B cell (primary cell): ENCODE results near the gene GNA14. TPM values are rescaled to one million over a fixed set of nuclear protein-coding genes. Genes with fewer than 3 reads are reported as not detected.
"Not testable (repeated sequence)": the region's sequence is repeated elsewhere in the genome, so short reads cannot be mapped to it uniquely, and the experiment has no call there.

Experiments
- ATAC-seq: fragments of 200-7000 bp; cut with Tn5 transposase; one replicate; pipeline ENCODE4 v1.10.0; 2021; ENCODE audit warnings: low read depth, mild to moderate bottlenecking, moderate number of reproducible peaks, moderate library complexity
- CTCF ChIA-PET: fragments of 350-600 bp; sonication (Branson Sonifier 250); formaldehyde crosslinking; loops from one replicate; lab custom pipeline; 2021; ENCODE audit warnings: antibody characterized with exemption, inconsistent platforms; lab: Charles Lee
- POLR2A ChIA-PET: fragments of 350-600 bp; sonication (Branson Sonifier 250); formaldehyde crosslinking; loops from one replicate; lab custom pipeline; 2021; ENCODE audit warnings: antibody characterized with exemption; lab: Charles Lee
- DNase-seq: peaks from one replicate; pipeline ENCODE4 v3.0.0; 2013
- H2AFZ ChIP-seq: 2 replicates; pipeline ENCODE4 v1.6.1; 2012; ENCODE audit warnings: mild to moderate bottlenecking, low read depth, low read length; ENCODE audit not compliant: insufficient read depth, poor library complexity, severe bottlenecking
- H3K27ac ChIP-seq, 2 donors: 1 replicate in 1 of 2; 2 replicates in 1 of 2; pipeline ENCODE4 v1.5.1; 2012 to 2013; ENCODE audit warnings: low read length in 2 of 2, mild to moderate bottlenecking in 2 of 2, moderate library complexity in 1 of 2
- H3K27me3 ChIP-seq, 4 experiments: fragments of 200-600 bp in 1 of 4; sonication (generic) in 1 of 4; replicated peaks in 1 of 4; 1 replicate in 2 of 4; 2 replicates in 2 of 4; pipeline versions ENCODE4 v1.6.1 to v1.7.0; 2013 to 2016; ENCODE audit warnings: low read length in 3 of 4, mild to moderate bottlenecking in 2 of 4, mixed read lengths in 1 of 4, moderate library complexity in 1 of 4; ENCODE audit not compliant: insufficient read depth in 4 of 4, control insufficient read depth in 3 of 4; ENCODE audit errors: control extremely low read depth in 1 of 4
- H3K36me3 ChIP-seq, 2 experiments: replicated peaks in 1 of 2; 1 replicate in 1 of 2; 2 replicates in 1 of 2; pipeline versions ENCODE4 v1.6.1 to v1.7.1; 2013; ENCODE audit warnings: low read length in 1 of 2; ENCODE audit not compliant: insufficient read depth in 2 of 2, control insufficient read depth in 1 of 2; ENCODE audit errors: control extremely low read depth in 1 of 2, extremely low read depth in 1 of 2
- H3K4me1 ChIP-seq, 2 donors: fragments of 200-600 bp in 1 of 2; sonication (generic) in 1 of 2; 1 replicate in 1 of 2; 2 replicates in 1 of 2; pipeline versions ENCODE4 v1.5.1 to v1.6.1; 2013 to 2017; ENCODE audit warnings: low read length in 2 of 2; ENCODE audit not compliant: control insufficient read depth in 2 of 2, insufficient read depth in 2 of 2
- H3K4me2 ChIP-seq: replicated peaks from 2 replicates; pipeline ENCODE3; 2012; ENCODE audit warnings: mild to moderate bottlenecking, low read depth, low read length; ENCODE audit not compliant: poor library complexity, severe bottlenecking
- H3K4me3 ChIP-seq, 5 experiments: fragments of 200-600 bp in 1 of 5; sonication (generic) in 1 of 5; 1 replicate in 3 of 5; 2 replicates in 2 of 5; pipeline versions ENCODE4 v1.5.1 to v1.7.0; 2011 to 2016; ENCODE audit warnings: low read length in 4 of 5, mild to moderate bottlenecking in 4 of 5, low read depth in 2 of 5, control low read depth in 1 of 5, moderate library complexity in 1 of 5; ENCODE audit not compliant: insufficient read depth in 1 of 5; ENCODE audit errors: control extremely low read depth in 1 of 5, extremely low read depth in 1 of 5
- H3K79me2 ChIP-seq: fragments of 200-600 bp; sonication (generic); one replicate; pipeline ENCODE4 v1.6.0; 2016; ENCODE audit warnings: low read length; ENCODE audit not compliant: control insufficient read depth, insufficient read depth
- H3K9ac ChIP-seq: fragments of 200-600 bp; sonication (generic); 2 replicates; pipeline ENCODE4 v1.6.1; 2017; ENCODE audit warnings: mild to moderate bottlenecking, low read length, moderate library complexity
- H3K9me3 ChIP-seq, 3 donors: one replicate each; pipeline versions ENCODE4 v1.6.1 to v1.7.1; 2013; ENCODE audit warnings: low read length in 2 of 3; ENCODE audit not compliant: control insufficient read depth in 2 of 3, insufficient read depth in 1 of 3; ENCODE audit errors: control extremely low read depth in 1 of 3
- H4K20me1 ChIP-seq: 2 replicates; pipeline ENCODE4 v1.6.0; 2012; ENCODE audit warnings: mild to moderate bottlenecking, low read length; ENCODE audit not compliant: insufficient read depth, control insufficient read depth, poor library complexity, severe bottlenecking
- H3K27ac Mint-ChIP-seq: one replicate; pipeline ENCODE4 v1.8.0; 2021; ENCODE audit warnings: mixed read lengths
- H3K27me3 Mint-ChIP-seq: one replicate; pipeline ENCODE4 v1.8.0; 2021; ENCODE audit warnings: mixed read lengths
- H3K4me1 Mint-ChIP-seq: one replicate; pipeline ENCODE4 v1.8.0; 2021; ENCODE audit warnings: mixed read lengths
- H3K4me3 Mint-ChIP-seq: one replicate; pipeline ENCODE4 v1.8.0; 2021; ENCODE audit warnings: mixed read lengths
- H3K9me3 Mint-ChIP-seq: one replicate; pipeline ENCODE4 v1.8.0; 2022; ENCODE audit warnings: mixed read lengths; ENCODE audit not compliant: insufficient read depth
- CTCF ChIP-seq: fragments of 200-600 bp; IDR thresholded peaks from one replicate; pipeline ENCODE4 v1.8.0; 2022; ENCODE audit warnings: antibody characterized with exemption, mild to moderate bottlenecking
- EZH2 ChIP-seq: IDR thresholded peaks from 2 replicates; pipeline ENCODE4 v1.6.1; 2012; ENCODE audit warnings: borderline replicate concordance, low read depth, mild to moderate bottlenecking, moderate library complexity, low read length; ENCODE audit not compliant: insufficient read depth, poor library complexity, severe bottlenecking
- WGBS: methylation state at CpG from one replicate; pipeline ENCODE4 v1.1.5; 2013; ENCODE audit warnings: missing lambda C conversion rate; ENCODE audit not compliant: insufficient coverage; 5-methylcytosine and 5-hydroxymethylcytosine counted together
- intact Hi-C: fragments of 100-400 bp; cut with micrococcal nuclease; formaldehyde crosslinking; loops from one replicate; pipeline ENCODE4 v1.10.0; 2022
- polyA plus RNA-seq: library from polyadenylated mRNA; depleted of rRNA; stranded (reverse); fragments of >200 nt; gene quantifications from 2 replicates; pipeline ENCODE4 v1.2.3, GENCODE V29; 2012
- total RNA-seq, 2 donors: library from RNA; stranded (reverse); fragments of 120-200 nt in 1 of 2; gene quantifications; 1 replicate in 1 of 2; 2 replicates in 1 of 2; pipeline versions ENCODE4 v1.2.3 to v1.2.4, GENCODE V29; 2013 to 2022

GNA14 gene
- total and polyA plus RNA-seq, 2 donors (not counting 1 experiment from before 2014, with no cell fraction given), result not detected

- Mint-ChIP-seq H3K9me3 (peaks cover 4% of the 10 kb centered on the region), H3K4me1 (no peaks in the 10 kb centered on the region), H3K27me3 (peaks cover 26% of the 10 kb centered on the region), H3K4me3 (no peak overlapping the region), H3K27ac (no peak overlapping the region)
- Histone ChIP-seq H3K79me2 (no peaks in the 10 kb centered on the region), H3K9me3 (peaks cover 0 to 4% (median 2%) of the 10 kb centered on the region in 3 donors), H3K27ac (no peak overlapping the region), H3K4me3 (no peak overlapping the region), H3K36me3 (no peaks in the 10 kb centered on the region), H2AFZ (no peak overlapping the region), H3K4me1 (no peaks in the 10 kb centered on the region), H3K27me3 (peaks cover 0 to 5% (median 0%) of the 10 kb centered on the region in 4 experiments), H4K20me1 (no peaks in the 10 kb centered on the region), H3K4me2 (no peak overlapping the region), H3K9ac (no peak overlapping the region)
- no peak for TF ChIP-seq EZH2
- TF ChIP-seq CTCF, result no peak
- ChIA-PET POLR2A (no interaction called here), CTCF (no interaction called here)
- DNase-seq, result no peak
- intact Hi-C loops, result no loop called here
- no peak for ATAC-seq
- WGBS, result 100% methylated on average over 1 of the region's 1 CpG
These were observed 200.5 kb downstream of the GNA14 start for GRCh38 chr9:77447646-77448045.

DNA sequence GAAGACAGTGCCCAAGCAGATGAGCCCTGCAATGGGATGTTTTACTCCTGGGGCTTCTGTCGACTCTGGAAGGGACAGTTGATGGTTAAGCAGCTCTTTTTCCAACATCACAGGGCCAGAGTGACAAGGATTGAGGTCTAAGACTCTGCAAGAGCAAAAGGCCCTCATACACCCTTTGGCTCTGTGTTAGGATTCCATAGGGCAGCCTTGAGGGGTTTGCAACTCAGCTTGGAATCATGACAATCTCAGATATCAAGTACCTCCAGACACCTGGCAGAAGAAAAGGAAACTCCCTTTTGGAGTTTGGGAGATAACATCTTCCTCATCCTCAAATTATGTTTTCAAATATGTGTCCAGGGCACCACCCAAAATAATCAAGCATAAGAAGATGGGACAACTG lies 205.7 kb downstream of the GNA14 start:
- ATAC-seq (no peak), DNase-seq (no peak)
- intact Hi-C loops, result no loop called here
- H3K27ac Mint-ChIP-seq, result no peak overlapping the region
- H3K4me1 Mint-ChIP-seq, result no peaks in the 10 kb centered on the region
- H3K9me3 ChIP-seq, result peaks cover 0 to under 1% (median under 1%) of the 10 kb centered on the region in 3 donors
- no peaks in the 10 kb centered on the region for H3K27me3 ChIP-seq
- H3K27ac ChIP-seq, result no peak overlapping the region
- no peak overlapping the region for H3K4me3 ChIP-seq
- ChIA-PET POLR2A (no interaction called here), CTCF (interaction anchor here (1.2 to 4.2 kb wide), 3 partner anchors 9 to 14 kb away, joined by 5 to 29 read pairs (median 6); no protein-coding TSS in a partner anchor)
- no peak overlapping the region for H3K4me3 Mint-ChIP-seq
- no peak overlapping the region for H2AFZ ChIP-seq
- no peaks in the 10 kb centered on the region for H3K36me3 ChIP-seq
- H3K79me2 ChIP-seq, result no peaks in the 10 kb centered on the region
- H4K20me1 ChIP-seq, result no peaks in the 10 kb centered on the region
- H3K4me2 ChIP-seq, result no peak overlapping the region
- peaks cover under 1% of the 10 kb centered on the region for H3K9me3 Mint-ChIP-seq
- TF ChIP-seq EZH2, result no peak
- no peak for TF ChIP-seq CTCF
- H3K9ac ChIP-seq, result no peak overlapping the region
- peaks cover 13% of the 10 kb centered on the region for H3K27me3 Mint-ChIP-seq
- H3K4me1 ChIP-seq, result no peaks in the 10 kb centered on the region
- 83% methylated on average over 1 of the region's 1 CpG for WGBS

DNA sequence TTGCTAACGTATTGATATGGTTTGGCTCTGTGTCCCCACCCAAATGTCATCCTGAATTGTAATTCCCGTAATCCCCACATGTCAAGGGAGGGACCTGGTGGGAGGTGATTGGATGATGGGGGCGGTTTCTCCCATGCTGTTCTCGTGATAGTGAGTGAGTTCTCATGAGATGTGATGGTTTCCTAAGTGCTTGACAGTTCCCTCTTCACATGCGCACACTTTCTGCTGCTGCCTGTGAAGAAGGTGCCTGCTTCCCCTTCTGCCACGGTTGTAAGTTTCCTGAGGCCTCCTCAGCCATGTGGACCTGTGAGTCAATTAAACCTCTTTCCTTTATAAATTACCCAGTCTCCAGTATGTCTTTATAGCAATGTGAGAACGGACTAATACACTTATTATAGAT lies 207.0 kb downstream of the GNA14 start:
- H3K9me3 Mint-ChIP-seq, H2AFZ ChIP-seq, H3K36me3 ChIP-seq, H3K79me2 ChIP-seq, H3K4me1 ChIP-seq, H3K9me3 ChIP-seq, H3K4me2 ChIP-seq, H3K4me1 Mint-ChIP-seq, DNase-seq, H3K4me3 Mint-ChIP-seq, H3K27me3 ChIP-seq, H3K27ac Mint-ChIP-seq, H3K27ac ChIP-seq, intact Hi-C loops, H3K9ac ChIP-seq, ATAC-seq, H4K20me1 ChIP-seq, POLR2A ChIA-PET, H3K4me3 ChIP-seq: not testable (repeated sequence)
- 59% methylated on average over 4 of the region's 7 CpGs for WGBS
- peaks cover 15% of the 10 kb centered on the region for H3K27me3 Mint-ChIP-seq
- CTCF ChIA-PET, result interaction anchor here (1.1 kb wide), 1 partner anchor 12 kb away, joined by 4 read pairs; no protein-coding TSS in a partner anchor
